ENCODE measurements around the gene TTLL9. TPM values are rescaled to one million over a fixed set of nuclear protein-coding genes. Genes with fewer than 3 reads are reported as not detected.

TTLL9 gene
- total RNA-seq, 1 experiment from 2014 or later = 2.1 TPM

DNA sequence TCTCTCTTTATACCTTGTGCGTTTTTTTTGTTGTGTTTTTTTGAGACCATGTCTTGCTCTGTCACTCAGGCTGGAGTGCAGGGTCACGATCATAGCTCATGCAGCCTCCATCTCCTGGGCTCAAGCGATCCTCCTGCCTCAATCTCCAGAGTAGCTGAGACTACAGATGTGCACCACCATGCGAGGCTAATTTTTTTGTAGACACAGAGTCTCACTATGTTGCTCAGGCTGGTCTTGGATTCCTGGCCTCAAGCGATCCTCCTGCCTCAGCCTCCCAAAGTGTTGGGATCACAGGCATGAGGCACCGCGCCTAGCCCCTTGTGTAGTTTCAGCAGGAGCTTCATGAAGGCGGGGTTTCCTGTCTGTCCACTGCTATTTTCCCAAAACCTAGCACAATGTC, 54.1 kb downstream of the TTLL9 start:
- no peak for ATAC-seq
- TF ChIP-seq, protein P1, sequence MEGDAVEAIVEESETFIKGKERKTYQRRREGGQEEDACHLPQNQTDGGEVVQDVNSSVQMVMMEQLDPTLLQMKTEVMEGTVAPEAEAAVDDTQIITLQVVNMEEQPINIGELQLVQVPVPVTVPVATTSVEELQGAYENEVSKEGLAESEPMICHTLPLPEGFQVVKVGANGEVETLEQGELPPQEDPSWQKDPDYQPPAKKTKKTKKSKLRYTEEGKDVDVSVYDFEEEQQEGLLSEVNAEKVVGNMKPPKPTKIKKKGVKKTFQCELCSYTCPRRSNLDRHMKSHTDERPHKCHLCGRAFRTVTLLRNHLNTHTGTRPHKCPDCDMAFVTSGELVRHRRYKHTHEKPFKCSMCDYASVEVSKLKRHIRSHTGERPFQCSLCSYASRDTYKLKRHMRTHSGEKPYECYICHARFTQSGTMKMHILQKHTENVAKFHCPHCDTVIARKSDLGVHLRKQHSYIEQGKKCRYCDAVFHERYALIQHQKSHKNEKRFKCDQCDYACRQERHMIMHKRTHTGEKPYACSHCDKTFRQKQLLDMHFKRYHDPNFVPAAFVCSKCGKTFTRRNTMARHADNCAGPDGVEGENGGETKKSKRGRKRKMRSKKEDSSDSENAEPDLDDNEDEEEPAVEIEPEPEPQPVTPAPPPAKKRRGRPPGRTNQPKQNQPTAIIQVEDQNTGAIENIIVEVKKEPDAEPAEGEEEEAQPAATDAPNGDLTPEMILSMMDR (IDR thresholded peaks at IDR 0.05) = no peak
- TF ChIP-seq, protein P2, sequence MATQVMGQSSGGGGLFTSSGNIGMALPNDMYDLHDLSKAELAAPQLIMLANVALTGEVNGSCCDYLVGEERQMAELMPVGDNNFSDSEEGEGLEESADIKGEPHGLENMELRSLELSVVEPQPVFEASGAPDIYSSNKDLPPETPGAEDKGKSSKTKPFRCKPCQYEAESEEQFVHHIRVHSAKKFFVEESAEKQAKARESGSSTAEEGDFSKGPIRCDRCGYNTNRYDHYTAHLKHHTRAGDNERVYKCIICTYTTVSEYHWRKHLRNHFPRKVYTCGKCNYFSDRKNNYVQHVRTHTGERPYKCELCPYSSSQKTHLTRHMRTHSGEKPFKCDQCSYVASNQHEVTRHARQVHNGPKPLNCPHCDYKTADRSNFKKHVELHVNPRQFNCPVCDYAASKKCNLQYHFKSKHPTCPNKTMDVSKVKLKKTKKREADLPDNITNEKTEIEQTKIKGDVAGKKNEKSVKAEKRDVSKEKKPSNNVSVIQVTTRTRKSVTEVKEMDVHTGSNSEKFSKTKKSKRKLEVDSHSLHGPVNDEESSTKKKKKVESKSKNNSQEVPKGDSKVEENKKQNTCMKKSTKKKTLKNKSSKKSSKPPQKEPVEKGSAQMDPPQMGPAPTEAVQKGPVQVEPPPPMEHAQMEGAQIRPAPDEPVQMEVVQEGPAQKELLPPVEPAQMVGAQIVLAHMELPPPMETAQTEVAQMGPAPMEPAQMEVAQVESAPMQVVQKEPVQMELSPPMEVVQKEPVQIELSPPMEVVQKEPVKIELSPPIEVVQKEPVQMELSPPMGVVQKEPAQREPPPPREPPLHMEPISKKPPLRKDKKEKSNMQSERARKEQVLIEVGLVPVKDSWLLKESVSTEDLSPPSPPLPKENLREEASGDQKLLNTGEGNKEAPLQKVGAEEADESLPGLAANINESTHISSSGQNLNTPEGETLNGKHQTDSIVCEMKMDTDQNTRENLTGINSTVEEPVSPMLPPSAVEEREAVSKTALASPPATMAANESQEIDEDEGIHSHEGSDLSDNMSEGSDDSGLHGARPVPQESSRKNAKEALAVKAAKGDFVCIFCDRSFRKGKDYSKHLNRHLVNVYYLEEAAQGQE (IDR thresholded peaks at IDR 0.05; ENCODE audit: insufficient read depth in 1 of 2, low read depth in 2 of 2, low read length in 1 of 2) = no peak
- TF ChIP-seq TCF7L2 (IDR thresholded peaks at IDR 0.05; ENCODE audit: low read depth, low read length) = no peak
- no peak for TF ChIP-seq SIN3A (IDR thresholded peaks at IDR 0.05; ENCODE audit: borderline replicate concordance, insufficient read depth, low read depth, low read length)
- no peak for TF ChIP-seq POLR2AphosphoS5 (IDR thresholded peaks at IDR 0.05; ENCODE audit: low read depth, low read length)
- intact Hi-C loops (cut with micrococcal nuclease; ENCODE audit: unreplicated experiment) = no loop called here
- Histone ChIP-seq H3K9me3 (ENCODE audit: control insufficient read depth, insufficient read depth, low read depth, low read length) (no peaks in the 10 kb centered on the region), H3K4me1 (ENCODE audit: control insufficient read depth, insufficient read depth, low read length) (peaks cover 6% of the 10 kb centered on the region), H3K36me3 (ENCODE audit: control insufficient read depth, insufficient read depth, low read length) (no peaks in the 10 kb centered on the region), H3K27me3 (ENCODE audit: control insufficient read depth, insufficient read depth, low read length) (peaks cover 4% of the 10 kb centered on the region; the same call in 1 of the 2 replicates), H3K4me3 (ENCODE audit: low read depth in 2 of 2, low read length in 2 of 2) (no peak overlapping the region), H3K27ac (ENCODE audit: low read length) (no peak overlapping the region)
- in situ Hi-C loops (cut with HindIII; ENCODE audit: low pct_unique_long_range_greater_than_20kb, low sequenced_read_pairs) = no loop called here
- POLR2A ChIA-PET = interaction anchor here (0.6 to 1.1 kb wide), 2 partner anchors 29 to 1974 kb away, joined by 5 to 6 read pairs; no protein-coding TSS in a partner anchor
- DNase-seq (ENCODE audit: low read depth, low spot score) = no peak
- no TSS peak for BruUV-seq (replicated peaks)
- CTCF ChIA-PET = no interaction called here

DNA sequence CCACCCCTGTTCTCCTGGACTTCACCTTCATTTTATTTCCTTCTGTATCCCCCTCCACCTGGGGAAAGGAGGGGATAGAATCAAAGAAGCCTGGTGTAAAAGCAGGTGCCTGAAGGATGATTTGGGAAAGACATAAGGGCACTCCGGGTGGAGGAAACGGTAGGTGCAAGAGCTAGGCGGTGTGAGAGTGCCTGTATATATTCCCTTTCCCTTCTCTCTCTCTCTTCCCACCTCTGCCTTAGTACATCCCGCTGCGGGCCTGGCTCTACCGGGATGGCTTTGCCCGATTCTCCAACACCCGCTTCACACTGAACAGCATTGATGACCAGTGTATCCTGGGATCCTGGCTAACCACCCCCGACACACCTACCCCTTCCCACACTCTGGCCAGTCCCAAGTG, 55.2 kb downstream of the TTLL9 start:
- DNase-seq (ENCODE audit: low read depth, low spot score) = no peak
- H3K27ac ChIP-seq (ENCODE audit: low read length) = no peak overlapping the region
- ChIA-PET CTCF (no interaction called here), POLR2A (no interaction called here)
- H3K36me3 ChIP-seq (ENCODE audit: control insufficient read depth, insufficient read depth, low read length) = no peaks in the 10 kb centered on the region
- H3K4me1 ChIP-seq (ENCODE audit: control insufficient read depth, insufficient read depth, low read length) = peaks cover 6% of the 10 kb centered on the region
- intact Hi-C loops (cut with micrococcal nuclease; ENCODE audit: unreplicated experiment) = no loop called here
- TF ChIP-seq, protein P1 (IDR thresholded peaks at IDR 0.05) = no peak
- H3K4me3 ChIP-seq (ENCODE audit: low read depth in 2 of 2, low read length in 2 of 2) = no peak overlapping the region
- BruUV-seq (replicated peaks) = no TSS peak
- in situ Hi-C loops (cut with HindIII; ENCODE audit: low pct_unique_long_range_greater_than_20kb, low sequenced_read_pairs) = no loop called here
- H3K9me3 ChIP-seq (ENCODE audit: control insufficient read depth, insufficient read depth, low read depth, low read length) = no peaks in the 10 kb centered on the region
- H3K27me3 ChIP-seq (ENCODE audit: control insufficient read depth, insufficient read depth, low read length) = peaks cover 9% of the 10 kb centered on the region; the same call in 1 of the 2 replicates
- ATAC-seq = peak; percentile 58; the same call in 1 of the 2 replicates

Measured in Panc1 (cell line).